NCI-H2196 (cell line): ENCODE data around the gene AK6.
"Not testable (repeated sequence)": the region's sequence is repeated elsewhere in the genome, so short reads cannot be mapped to it uniquely, and the experiment has no call there.

Experiments
- DNase-seq: peaks from one replicate; lab custom pipeline; 2025; ENCODE audit not compliant: unreplicated experiment; lab: John Stamatoyannopoulos, UW

The AK6 gene

GRCh38 chr5:69335341-69335935 is 33.9 kb downstream of the AK6 start:
- no peak for DNase-seq

- DNase-seq, result peak; percentile 52
These were observed 34.5 kb downstream of the AK6 start for GRCh38 chr5:69334793-69335268.

- not testable (repeated sequence) for DNase-seq
These were observed 35.5 kb downstream of the AK6 start for GRCh38 chr5:69333668-69334315.

- DNase-seq, result peak; percentile 5
These were observed 37.5 kb downstream of the AK6 start for GRCh38 chr5:69331528-69332445.

- no peak for DNase-seq
These were observed 39.3 kb downstream of the AK6 start for GRCh38 chr5:69329905-69330489.

GRCh38 chr5:69326365-69326764 is 43.0 kb downstream of the AK6 start:
- DNase-seq, result no peak

GRCh38 chr5:69317391-69317790 is 51.9 kb downstream of the AK6 start:
- DNase-seq, result no peak

GRCh38 chr5:69315972-69316371 is 53.3 kb downstream of the AK6 start:
- no peak for DNase-seq

GRCh38 chr5:69313428-69313827 is 55.9 kb downstream of the AK6 start:
- no peak for DNase-seq

- DNase-seq, result no peak
These were observed 56.7 kb downstream of the AK6 start for GRCh38 chr5:69312459-69313160.

- DNase-seq, result no peak
These were observed 59.9 kb downstream of the AK6 start for GRCh38 chr5:69309380-69309779.

GRCh38 chr5:69308046-69308553 is 61.2 kb downstream of the AK6 start:
- no peak for DNase-seq

- DNase-seq, result no peak
These were observed 63.8 kb downstream of the AK6 start for GRCh38 chr5:69305512-69305911.
